A549 (cell line): Measurements from ENCODE around the gene SUMO3. TPM values are rescaled to one million over a fixed set of nuclear protein-coding genes. Genes with fewer than 3 reads are reported as not detected.

ENCODE experiments used
- ATAC-seq, 2 experiments: fragments of 200-7000 bp in 1 of 2; fragments of >200 bp in 1 of 2; cut with Nextera tagmentation in 1 of 2; cut with Tn5 transposase in 1 of 2; 3 replicates each; pipeline versions ENCODE4 v1.8.0 to v1.9.1; 2018 to 2020; ENCODE audit warnings: mild to moderate bottlenecking in 1 of 2, moderate library complexity in 1 of 2
- CTCF ChIA-PET: fragments of 300-600 bp; sonication (Branson Sonifier 250); formaldehyde crosslinking; extraction: SDS; loops from one replicate; lab custom pipeline; 2021; ENCODE audit warnings: antibody characterized with exemption, inconsistent platforms; lab: Yijun Ruan, JAX
- POLR2A ChIA-PET: fragments of 350-600 bp; formaldehyde crosslinking; extraction: SDS; loops from one replicate; lab custom pipeline; 2021; ENCODE audit warnings: antibody characterized with exemption, inconsistent platforms; lab: Yijun Ruan, JAX
- DNase-seq, 2 experiments: peaks; one replicate each; pipeline versions ENCODE4 v3.0.0 to v3.0.0-alpha.2; 2011 to 2016; ENCODE audit warnings: low read depth in 1 of 2, low spot score in 1 of 2
- FAIRE-seq: peaks from 2 replicates; lab custom pipeline; 2011; peaks lifted over from hg19 to GRCh38; lab: Jason Lieb, UNC
- H3K27ac ChIP-seq, 2 experiments: fragments of >200 bp; sonication (Bioruptor Twin); formaldehyde crosslinking; 3 replicates each; pipeline ENCODE4 v1.5.1; 2016 to 2017
- H3K4me1 ChIP-seq: fragments of >200 bp; sonication (Bioruptor Twin); formaldehyde crosslinking; 3 replicates; pipeline ENCODE4 v1.6.1; 2016
- H3K4me2 ChIP-seq: fragments of >200 bp; sonication (Bioruptor Twin); formaldehyde crosslinking; 3 replicates; pipeline ENCODE4 v1.6.1; 2016
- H3K4me3 ChIP-seq: fragments of >200 bp; sonication (Bioruptor Twin); formaldehyde crosslinking; 3 replicates; pipeline ENCODE4 v1.5.1; 2016
- H3K9me3 ChIP-seq: fragments of >200 bp; sonication (Bioruptor Twin); formaldehyde crosslinking; 3 replicates; pipeline ENCODE4 v1.6.1; 2016
- BCL3 ChIP-seq: fragments of >200 bp; sonication (Bioruptor Twin); formaldehyde crosslinking; IDR thresholded peaks from 3 replicates; pipeline ENCODE4 v1.6.1; 2016
- CBX2 ChIP-seq: fragments of 200-600 bp; sonication (generic); IDR thresholded peaks from 2 replicates; pipeline ENCODE4 v1.6.1; 2016; ENCODE audit warnings: low read depth, mild to moderate bottlenecking, borderline replicate concordance
- CBX8 ChIP-seq: fragments of 200-600 bp; sonication (generic); IDR thresholded peaks from 2 replicates; pipeline ENCODE4 v1.6.1; 2016
- CEBPB ChIP-seq, 2 experiments: fragments of >200 bp in 1 of 2; sonication (Bioruptor Twin) in 1 of 2; formaldehyde crosslinking in 1 of 2; IDR thresholded peaks; 2 replicates each; pipeline ENCODE4 v1.6.1; 2012 to 2016
- CHD4 ChIP-seq: fragments of 200-600 bp; sonication (generic); IDR thresholded peaks from 2 replicates; pipeline ENCODE4 v1.6.1; 2016; ENCODE audit warnings: antibody characterized with exemption, mild to moderate bottlenecking, borderline replicate concordance
- EHMT2 ChIP-seq: fragments of 200-600 bp; sonication (generic); IDR thresholded peaks from 2 replicates; pipeline ENCODE4 v1.6.1; 2016; ENCODE audit warnings: antibody characterized with exemption, low read depth, mild to moderate bottlenecking, moderate library complexity
- EP300 ChIP-seq, 2 experiments: fragments of >200 bp; sonication (Bioruptor Twin); formaldehyde crosslinking; IDR thresholded peaks; 2 replicates in 1 of 2; 3 replicates in 1 of 2; pipeline ENCODE4 v1.6.1; 2016 to 2017
- FOSL2 ChIP-seq, 2 experiments: fragments of 450-650 bp in 1 of 2; fragments of >200 bp in 1 of 2; sonication (Bioruptor Twin) in 1 of 2; formaldehyde crosslinking; IDR thresholded peaks; 2 replicates each; pipeline versions ENCODE4 v1.5.0 to v1.6.1; 2016 to 2020; ENCODE audit warnings: mild to moderate bottlenecking in 1 of 2, moderate library complexity in 1 of 2
- HDAC2 ChIP-seq: fragments of 200-600 bp; sonication (generic); IDR thresholded peaks from 2 replicates; pipeline ENCODE4 v1.6.1; 2016
- HEYL ChIP-seq: fragments of 250-450 bp; sonication (Bioruptor Pico); IDR thresholded peaks from 2 replicates; pipeline ENCODE4 v1.8.0; 2021; ENCODE audit warnings: mild to moderate bottlenecking, moderate library complexity
- HOXA7 ChIP-seq: fragments of 250-450 bp; sonication (Bioruptor Pico); IDR thresholded peaks from 2 replicates; pipeline ENCODE4 v1.5.0; 2020; ENCODE audit warnings: mild to moderate bottlenecking, moderate library complexity
- HOXB5 ChIP-seq: fragments of 250-450 bp; sonication (Bioruptor Pico); IDR thresholded peaks from 2 replicates; pipeline ENCODE4 v1.5.0; 2020; ENCODE audit warnings: mild to moderate bottlenecking, moderate library complexity
- JUNB ChIP-seq: fragments of >200 bp; sonication (Bioruptor Twin); formaldehyde crosslinking; IDR thresholded peaks from 2 replicates; pipeline ENCODE4 v1.6.1; 2016
- KDM5A ChIP-seq: fragments of 200-600 bp; sonication (generic); IDR thresholded peaks from 2 replicates; pipeline ENCODE4 v1.6.1; 2016; ENCODE audit warnings: antibody characterized with exemption, mild to moderate bottlenecking
- MAFK ChIP-seq: fragments of 450-650 bp; IDR thresholded peaks from 2 replicates; pipeline ENCODE4 v1.6.1; 2014; ENCODE audit not compliant: partially characterized antibody
- MAZ ChIP-seq: fragments of 150-350 bp; IDR thresholded peaks from 2 replicates; pipeline ENCODE4 v1.6.1; 2014; ENCODE audit warnings: antibody characterized with exemption, low read depth, low read length, borderline replicate concordance
- MYC ChIP-seq: IDR thresholded peaks from 2 replicates; pipeline ENCODE4 v1.6.1; 2012; ENCODE audit warnings: mild to moderate bottlenecking, inconsistent platforms, low read length, improper control_type of control experiment, borderline replicate concordance
- NFE2L2 ChIP-seq: fragments of 150-350 bp; conservative IDR thresholded peaks from 2 replicates; pipeline ENCODE4 v1.6.1; 2014; ENCODE audit warnings: low read length
- PBX3 ChIP-seq: IDR thresholded peaks from 2 replicates; pipeline ENCODE4 v1.6.1; 2012
- POLR2A ChIP-seq: IDR thresholded peaks from 2 replicates; pipeline ENCODE4 v1.6.1; 2012; ENCODE audit warnings: mild to moderate bottlenecking, low read length
- POLR2AphosphoS2 ChIP-seq: conservative IDR thresholded peaks from 2 replicates; pipeline ENCODE4 v1.6.1; 2012; ENCODE audit warnings: low read length, improper control_type of control experiment, inconsistent platforms
- RAD21 ChIP-seq, 2 experiments: fragments of >200 bp in 1 of 2; sonication (Bioruptor Twin) in 1 of 2; formaldehyde crosslinking in 1 of 2; IDR thresholded peaks in 1 of 2; conservative IDR thresholded peaks in 1 of 2; 2 replicates in 1 of 2; 3 replicates in 1 of 2; pipeline ENCODE4 v1.6.1; 2012 to 2018; ENCODE audit warnings: inconsistent platforms in 1 of 2
- RARB ChIP-seq: fragments of 250-450 bp; sonication (Bioruptor Pico); IDR thresholded peaks from 2 replicates; pipeline ENCODE4 v1.8.0; 2021; ENCODE audit warnings: mild to moderate bottlenecking, moderate library complexity
- RFX5 ChIP-seq: fragments of 450-650 bp; IDR thresholded peaks from 2 replicates; pipeline ENCODE4 v1.7.1; 2014; ENCODE audit warnings: antibody characterized with exemption, mild to moderate bottlenecking, moderate library complexity
- RNF2 ChIP-seq: fragments of 200-600 bp; sonication (generic); IDR thresholded peaks from 2 replicates; pipeline ENCODE4 v1.6.1; 2016; ENCODE audit warnings: low read depth, mild to moderate bottlenecking, antibody characterized with exemption, moderate library complexity, borderline replicate concordance
- SMC3 ChIP-seq: fragments of >200 bp; sonication (Bioruptor Twin); formaldehyde crosslinking; IDR thresholded peaks from 3 replicates; pipeline ENCODE4 v1.6.1; 2018; ENCODE audit warnings: inconsistent platforms
- TFCP2L1 ChIP-seq: fragments of 250-450 bp; sonication (Bioruptor Pico); IDR thresholded peaks from 2 replicates; pipeline ENCODE4 v1.5.0; 2021; ENCODE audit warnings: mild to moderate bottlenecking
- USF2 ChIP-seq: fragments of 450-650 bp; IDR thresholded peaks from 2 replicates; pipeline ENCODE4 v1.6.1; 2014; ENCODE audit warnings: antibody characterized with exemption
- WGBS: methylation state at CpG from one replicate; pipeline ENCODE4 v1.1.6; 2017; ENCODE audit errors: missing lambda C conversion rate; 5-methylcytosine and 5-hydroxymethylcytosine counted together
- polyA plus RNA-seq, 4 experiments: library from polyadenylated mRNA; depleted of rRNA in 3 of 4; stranded (reverse); fragments of >200 nt; fragmentation: RNase III in 1 of 4; extraction: RNeasy Plus Mini Kit Qiagen cat#74134 plus additional on column Dnase treatment in 1 of 4; gene quantifications; 2 replicates in 3 of 4; 3 replicates in 1 of 4; pipeline ENCODE4 v1.2.3, GENCODE V29; 2011 to 2017
- TF ChIP-seq, protein P1 (sequence below): fragments of >200 bp; sonication (Bioruptor Twin); formaldehyde crosslinking; IDR thresholded peaks from 2 replicates; pipeline ENCODE4 v1.6.1; 2016
- TF ChIP-seq, protein P2 (sequence below): fragments of 150-350 bp; IDR thresholded peaks from 2 replicates; pipeline ENCODE4 v1.6.1; 2014; ENCODE audit warnings: low read depth, mild to moderate bottlenecking, low read length

SUMO3 gene
- polyA plus RNA-seq, 2 of the 4 experiments (the other 2 are of a cell fraction) = 78.4 to 110 TPM

GRCh38 chr21:44805226-44805625, 12.6 kb downstream of the SUMO3 start:
- no peak overlapping the region for H3K4me2 ChIP-seq
- no peak overlapping the region for H3K27ac ChIP-seq
- no peak overlapping the region for H3K4me3 ChIP-seq
- DNase-seq (no peak), FAIRE-seq (no peak), ATAC-seq (no peak)
- CTCF ChIA-PET = interaction anchor here (0.9 to 2.5 kb wide), 3 partner anchors 10 to 67 kb away, joined by 3 to 13 read pairs (median 4); no protein-coding TSS in a partner anchor
- WGBS = 92% methylated on average over 4 of the region's 4 CpGs
- H3K4me1 ChIP-seq = peaks cover 11% of the 10 kb centered on the region; the same call in 2 of the 3 replicates
- TF ChIP-seq CHD4 (no peak), CBX8 (no peak), USF2 (no peak)
- POLR2A ChIA-PET = interaction anchor here (1.0 kb wide), 1 partner anchor 13 kb away, joined by 3 read pairs; the partner anchor contains the start of gene SUMO3
- no peaks in the 10 kb centered on the region for H3K9me3 ChIP-seq

GRCh38 chr21:44804762-44805161, 13.1 kb downstream of the SUMO3 start:
- peaks cover 16% of the 10 kb centered on the region; the same call in 2 of the 3 replicates for H3K4me1 ChIP-seq
- no peak overlapping the region for H3K4me3 ChIP-seq
- no peak for DNase-seq
- ChIA-PET CTCF (interaction anchor here (0.9 to 2.5 kb wide), 3 partner anchors 10 to 68 kb away, joined by 3 to 13 read pairs (median 4); no protein-coding TSS in a partner anchor), POLR2A (interaction anchor here (1.0 kb wide), 1 partner anchor 13 kb away, joined by 3 read pairs; the partner anchor contains the start of gene SUMO3)
- FAIRE-seq = no peak
- no peak overlapping the region for H3K27ac ChIP-seq
- TF ChIP-seq, protein P1, sequence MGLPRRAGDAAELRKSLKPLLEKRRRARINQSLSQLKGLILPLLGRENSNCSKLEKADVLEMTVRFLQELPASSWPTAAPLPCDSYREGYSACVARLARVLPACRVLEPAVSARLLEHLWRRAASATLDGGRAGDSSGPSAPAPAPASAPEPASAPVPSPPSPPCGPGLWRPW = no peak
- no peak for TF ChIP-seq EP300 (IDR thresholded peaks at IDR 0.05)
- no peak for TF ChIP-seq CBX8
- TF ChIP-seq EHMT2 = no peak
- no peak for TF ChIP-seq POLR2A
- no peak for TF ChIP-seq HEYL (CRISPR knock-in tag)
- no peak for TF ChIP-seq PBX3
- TF ChIP-seq HOXA7 (CRISPR knock-in tag) = no peak
- no peak for TF ChIP-seq BCL3
- TF ChIP-seq TFCP2L1 (CRISPR knock-in tag) = no peak
- no peak for TF ChIP-seq SMC3
- no peaks in the 10 kb centered on the region for H3K9me3 ChIP-seq
- ATAC-seq = no peak
- H3K4me2 ChIP-seq = no peak overlapping the region
- WGBS = 95% methylated on average over 6 of the region's 6 CpGs

GRCh38 chr21:44803651-44804050, 14.2 kb downstream of the SUMO3 start:
- no peak overlapping the region for H3K4me3 ChIP-seq
- ATAC-seq (no peak), FAIRE-seq (no peak)
- ChIA-PET CTCF (interaction anchor here (1.1 kb wide), 1 partner anchor 10 kb away, joined by 3 read pairs; no protein-coding TSS in a partner anchor), POLR2A (no interaction called here)
- TF ChIP-seq MAZ = no peak
- TF ChIP-seq MYC = no peak
- no peak for TF ChIP-seq RAD21 (conservative IDR thresholded peaks at IDR 0.05 in 1 of 2, IDR thresholded peaks at IDR 0.05 in 1 of 2)
- no peak for TF ChIP-seq HEYL (CRISPR knock-in tag)
- no peak for TF ChIP-seq HOXB5 (CRISPR knock-in tag)
- no peak for TF ChIP-seq NFE2L2
- TF ChIP-seq, protein P2, sequence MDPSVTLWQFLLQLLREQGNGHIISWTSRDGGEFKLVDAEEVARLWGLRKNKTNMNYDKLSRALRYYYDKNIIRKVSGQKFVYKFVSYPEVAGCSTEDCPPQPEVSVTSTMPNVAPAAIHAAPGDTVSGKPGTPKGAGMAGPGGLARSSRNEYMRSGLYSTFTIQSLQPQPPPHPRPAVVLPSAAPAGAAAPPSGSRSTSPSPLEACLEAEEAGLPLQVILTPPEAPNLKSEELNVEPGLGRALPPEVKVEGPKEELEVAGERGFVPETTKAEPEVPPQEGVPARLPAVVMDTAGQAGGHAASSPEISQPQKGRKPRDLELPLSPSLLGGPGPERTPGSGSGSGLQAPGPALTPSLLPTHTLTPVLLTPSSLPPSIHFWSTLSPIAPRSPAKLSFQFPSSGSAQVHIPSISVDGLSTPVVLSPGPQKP = no peak
- TF ChIP-seq POLR2AphosphoS2 = no peak
- no peak for TF ChIP-seq USF2
- no peak for TF ChIP-seq TFCP2L1 (CRISPR knock-in tag)
- TF ChIP-seq HDAC2 = no peak
- no peak for TF ChIP-seq MAFK
- no peak for TF ChIP-seq KDM5A
- no peak for TF ChIP-seq CBX2
- TF ChIP-seq FOSL2 (IDR thresholded peaks at IDR 0.05) = no peak
- TF ChIP-seq FOSL2 (CRISPR knock-in tag; IDR thresholded peaks at IDR 0.05) = no peak
- TF ChIP-seq RFX5 = no peak
- no peak for TF ChIP-seq RARB (CRISPR knock-in tag)
- no peak for TF ChIP-seq RNF2
- no peak for TF ChIP-seq JUNB
- TF ChIP-seq CEBPB (IDR thresholded peaks at IDR 0.05) = no peak
- TF ChIP-seq, all 56 proteins: peak for 0
- Histone ChIP-seq H3K4me2 (no peak overlapping the region), H3K27ac (no peak overlapping the region), H3K4me1 (peaks cover 17% of the 10 kb centered on the region; the same call in 2 of the 3 replicates), H3K9me3 (no peaks in the 10 kb centered on the region)
- DNase-seq = no peak
- WGBS = 81% methylated on average over 2 of the region's 3 CpGs
